T-helper 1 cell treated with Interleukin-12 subunit alpha and Interleukin-12 subunit beta and Interleukin-4 antibody, amounts not matched to agents 30 ng/mL and 1 ng/mL, for 36 hours (primary cell): ENCODE results near the gene ACLY. TPM values are rescaled to one million over a fixed set of nuclear protein-coding genes. Genes with fewer than 3 reads are reported as not detected.

Source experiments
- intact Hi-C: fragments of 100-400 bp; cut with micrococcal nuclease; formaldehyde crosslinking; loops from one replicate; pipeline ENCODE4 v1.15.1; 2024
- total RNA-seq: library from RNA; stranded (reverse); gene quantifications from 2 replicates; pipeline ENCODE4 v1.2.3, GENCODE V29; 2022

ACLY gene
- total RNA-seq, 1 donor from 2014 or later = 165 TPM

DNA sequence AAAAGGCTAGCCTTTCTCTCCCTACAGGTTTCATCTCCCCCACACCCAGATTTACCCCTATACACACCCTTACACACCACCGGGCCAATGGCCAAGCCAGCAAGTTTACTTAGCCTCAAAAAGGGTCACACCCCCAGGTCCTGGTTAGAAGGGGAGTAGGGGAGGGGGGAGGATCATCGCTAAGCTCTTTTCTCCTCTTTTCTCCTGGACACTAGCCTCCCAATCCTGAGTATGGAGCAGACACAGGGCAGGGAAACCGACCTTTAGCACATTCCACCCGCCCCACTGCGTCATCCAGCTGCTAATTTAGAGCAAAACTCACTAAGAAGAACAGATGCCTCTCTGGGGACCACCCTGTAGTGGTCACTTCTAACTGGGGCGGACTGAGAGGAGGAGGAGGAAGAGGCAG lies 4.4 kb downstream of the ACLY start:
- intact Hi-C loops = no loop called here

DNA sequence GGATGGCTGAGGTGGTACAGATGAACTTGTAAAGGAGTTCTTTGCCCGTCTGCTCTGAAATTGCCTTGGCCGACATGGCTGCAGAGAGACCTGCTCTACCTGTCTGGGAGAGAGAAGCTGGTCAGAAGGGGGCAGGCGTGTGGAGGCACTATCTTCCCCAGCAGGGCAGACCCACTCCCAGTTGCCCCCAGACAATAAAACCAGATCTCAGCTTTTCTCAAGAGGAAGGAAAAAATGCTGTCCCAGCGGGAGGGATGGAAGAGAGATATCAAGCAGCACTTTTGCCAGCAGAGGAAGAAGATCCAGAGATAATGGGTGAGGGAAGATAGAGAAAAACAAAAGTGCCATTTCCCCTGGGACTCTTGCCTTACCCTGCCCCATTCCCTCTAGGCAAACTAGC lies 5.0 kb downstream of the ACLY start:
- intact Hi-C loops = no loop called here

DNA sequence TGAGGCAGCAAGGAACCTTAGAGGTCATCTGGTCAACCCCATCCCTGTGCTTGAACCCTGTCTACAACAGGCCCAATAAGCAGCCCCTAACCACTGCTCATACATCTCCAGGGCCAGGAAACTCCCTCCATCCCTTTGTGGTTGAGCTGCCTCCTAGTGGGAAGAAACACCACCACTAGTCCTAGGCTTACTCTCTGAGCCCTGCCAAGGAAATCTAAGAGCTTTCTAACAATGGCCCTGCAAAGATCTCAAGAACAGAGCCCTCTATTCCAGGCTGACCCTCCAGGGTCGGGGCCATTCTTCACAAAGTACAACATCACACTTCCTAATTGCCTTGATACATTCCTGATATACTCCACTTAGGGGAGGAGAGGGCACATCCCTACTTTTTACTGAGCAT lies 5.8 kb downstream of the ACLY start:
- intact Hi-C loops = no loop called here

DNA sequence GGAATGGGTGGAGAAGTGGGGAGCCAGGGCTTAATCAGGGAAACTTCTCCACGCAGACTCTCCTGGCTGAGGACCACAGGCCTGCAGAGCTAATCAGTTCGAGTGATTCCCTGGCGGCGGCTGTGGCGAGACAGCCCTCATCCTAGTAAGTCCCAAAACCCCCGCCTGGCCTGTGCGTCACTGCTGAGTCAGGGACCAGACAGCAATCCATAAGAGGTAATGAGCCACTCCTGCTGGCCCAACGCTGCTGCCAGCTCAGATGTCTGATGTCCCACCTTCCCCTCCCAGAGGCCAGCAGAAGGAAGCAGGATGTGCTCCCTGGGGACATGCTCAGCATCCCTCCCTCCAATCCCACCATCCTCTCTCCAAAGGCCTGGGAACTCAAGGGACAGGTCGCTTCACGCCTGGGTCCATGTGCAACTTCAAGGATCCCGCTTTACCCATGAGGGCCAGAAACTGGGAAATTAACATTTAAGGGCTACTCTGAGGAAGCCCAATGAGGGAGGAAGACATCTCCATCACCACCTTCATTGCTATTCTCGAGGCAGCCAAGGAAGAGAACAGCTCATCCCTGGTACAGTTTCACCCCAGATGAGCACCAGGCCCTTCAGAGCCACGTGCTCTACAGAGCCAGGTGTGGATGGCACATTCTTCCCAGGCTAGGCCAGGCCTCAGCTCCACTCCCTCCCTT lies 7.9 kb downstream of the ACLY start:
- intact Hi-C loops = no loop called here

DNA sequence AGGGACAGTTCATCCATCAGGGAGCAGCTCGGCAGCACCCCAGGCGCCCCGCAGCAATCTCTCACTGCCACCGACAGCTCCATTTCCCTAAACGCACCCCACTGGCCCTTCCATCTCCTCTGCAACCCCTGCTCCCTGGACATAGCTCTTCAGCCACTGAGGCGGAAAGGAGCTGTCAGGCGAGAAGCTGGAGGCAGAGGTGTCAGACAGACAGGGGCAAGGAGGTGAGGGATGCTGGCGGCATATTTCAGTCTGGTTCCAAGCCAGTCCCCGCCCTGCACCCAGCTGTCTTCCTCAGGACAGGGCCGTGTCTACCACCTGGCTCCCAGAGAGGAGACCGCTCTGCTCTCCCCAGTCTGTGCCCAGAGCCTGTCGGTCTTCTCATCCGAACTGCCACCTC lies 9.7 kb downstream of the ACLY start:
- intact Hi-C loops = no loop called here

DNA sequence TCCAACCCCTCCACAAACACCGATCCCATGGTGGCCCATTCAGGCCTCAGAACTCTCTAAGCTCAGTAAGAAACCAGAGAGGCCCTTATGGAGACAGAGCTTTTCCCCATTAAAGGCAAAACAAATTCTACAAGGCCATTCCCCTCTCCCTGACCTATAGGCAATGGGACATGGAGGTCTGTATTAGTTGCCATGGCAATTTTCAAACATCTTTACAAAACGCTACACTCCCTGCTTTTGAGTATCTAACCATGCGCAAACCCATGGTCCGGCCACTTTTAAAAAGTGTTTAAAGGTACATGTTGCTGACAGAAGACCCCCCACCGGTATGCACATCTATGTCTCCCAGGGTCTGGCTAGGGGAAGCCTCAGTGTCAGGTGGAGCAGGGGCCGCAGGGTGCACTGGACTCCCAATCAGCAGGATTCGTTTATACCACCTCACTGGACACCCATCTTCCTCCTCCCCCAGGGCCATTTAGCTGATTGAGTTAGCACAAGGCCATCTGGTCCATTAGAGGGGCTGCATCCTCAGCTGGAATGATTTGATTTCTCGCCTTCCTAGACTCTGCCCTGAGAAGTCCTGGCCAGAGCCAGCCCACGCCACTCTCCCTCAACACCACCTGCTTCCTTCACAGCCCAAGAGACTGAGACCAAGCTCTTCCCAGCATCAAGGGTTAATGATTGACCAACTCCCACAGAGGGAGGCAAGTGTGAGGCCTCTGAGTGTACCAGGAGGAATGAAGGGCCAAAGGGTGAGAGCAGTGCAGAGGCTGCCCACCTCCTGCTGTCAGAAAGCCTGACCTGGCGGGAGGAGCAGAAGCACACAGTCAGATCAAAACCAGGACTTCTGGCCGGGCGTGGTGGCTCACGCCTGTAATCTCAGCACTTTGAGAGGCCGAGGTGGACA lies 10.9 kb downstream of the ACLY start:
- intact Hi-C loops = no loop called here

DNA sequence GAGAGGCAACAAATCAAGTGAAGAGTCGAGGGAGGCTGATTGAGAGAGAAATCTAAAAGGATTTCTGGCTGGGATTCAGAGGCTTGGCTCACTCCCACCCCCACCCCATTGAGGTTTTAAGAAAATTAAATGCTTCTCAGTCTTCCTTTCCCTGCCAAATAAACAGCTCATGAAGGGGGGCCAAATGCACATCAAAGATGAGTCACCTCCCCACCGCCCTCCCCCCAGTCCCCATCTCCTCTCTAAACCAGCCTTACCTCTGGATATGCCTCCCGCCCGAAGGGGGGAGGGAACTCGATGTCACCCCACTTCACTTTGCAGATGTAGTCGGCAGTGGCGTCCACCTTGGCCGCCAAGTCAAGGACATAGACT lies 11.6 kb downstream of the ACLY start:
- intact Hi-C loops = no loop called here

DNA sequence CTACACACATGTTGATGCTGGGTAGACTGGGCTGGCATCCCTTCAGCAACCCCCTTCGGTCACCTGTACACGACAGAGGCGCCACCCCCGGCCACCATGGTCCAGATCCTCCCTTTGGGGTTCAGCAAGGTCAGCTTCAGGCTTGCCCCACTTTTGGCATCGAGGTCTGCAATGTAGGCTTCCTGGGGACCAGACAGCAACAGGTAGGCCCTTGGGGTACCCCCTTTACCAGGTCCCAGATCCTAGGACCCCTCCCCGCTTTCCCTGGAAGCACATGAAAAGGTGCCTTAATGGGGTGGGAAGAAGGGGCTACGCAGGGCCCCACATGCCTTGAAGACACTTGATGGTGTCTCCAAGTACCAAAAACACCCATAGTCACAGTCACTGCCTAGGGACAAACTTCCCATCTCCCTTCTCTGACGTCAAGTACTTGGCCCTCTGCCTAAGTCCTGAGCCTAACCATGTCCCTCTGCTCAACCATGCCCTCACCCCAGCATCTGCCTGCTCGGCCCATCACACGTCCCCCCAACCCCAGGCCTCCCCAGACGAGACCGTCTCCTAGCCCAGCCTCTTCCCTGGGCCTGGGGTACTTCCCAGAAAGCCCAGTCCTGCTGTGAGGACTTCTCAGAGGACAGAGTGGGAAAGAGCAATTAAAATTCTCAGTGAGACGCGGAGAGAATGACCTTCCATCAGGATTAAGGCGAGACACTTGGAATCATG lies 12.1 kb downstream of the ACLY start:
- intact Hi-C loops = no loop called here

DNA sequence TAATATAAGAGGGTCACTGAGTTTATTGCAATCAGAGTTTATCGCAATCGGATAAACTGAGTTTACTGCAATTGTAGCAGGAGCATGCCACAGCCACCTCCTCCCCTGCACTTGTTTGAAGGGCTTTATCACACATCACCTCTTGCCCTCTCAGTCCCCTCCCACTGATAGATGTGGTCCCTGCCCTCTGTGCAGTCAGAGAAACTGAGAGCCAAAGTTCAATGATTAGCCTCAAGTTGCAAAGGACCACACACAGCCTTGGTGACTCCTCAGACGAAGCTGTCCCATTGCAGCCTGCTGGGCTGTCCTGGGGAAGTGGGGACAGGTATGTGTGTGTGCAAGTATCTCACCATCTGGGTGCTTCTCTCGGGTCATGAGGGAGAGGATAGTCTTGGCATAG lies 13.6 kb downstream of the ACLY start:
- intact Hi-C loops = no loop called here

DNA sequence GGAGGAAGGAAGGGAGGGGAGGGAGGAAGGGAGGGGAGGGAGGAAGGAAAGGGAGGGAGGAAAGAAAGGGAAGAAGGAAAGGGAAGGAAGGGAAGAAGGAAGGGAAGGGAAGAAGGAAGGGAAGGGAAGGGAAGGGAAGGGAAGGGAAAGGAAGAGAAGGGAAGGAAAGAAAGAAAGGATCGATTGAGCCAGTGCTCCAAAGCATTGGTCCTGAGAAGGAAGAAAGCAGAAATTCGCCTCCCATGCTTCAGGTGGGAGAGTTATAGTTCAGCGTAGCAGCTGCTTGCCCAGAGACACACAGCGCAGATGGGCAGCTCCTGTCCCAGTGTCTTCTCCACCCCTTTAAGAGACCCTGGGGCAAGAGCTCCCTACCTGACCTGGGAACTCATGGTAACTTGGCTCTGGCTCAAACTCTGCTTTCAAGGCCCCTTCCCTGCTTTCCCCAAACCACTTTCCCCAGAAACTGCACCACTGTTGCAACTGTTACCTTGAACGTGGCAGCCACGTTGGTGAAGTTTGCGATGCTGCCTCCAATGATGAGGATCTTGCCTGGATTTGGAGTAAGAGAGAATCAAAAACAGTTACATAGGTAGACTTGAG lies 14.4 kb downstream of the ACLY start:
- intact Hi-C loops = no loop called here

DNA sequence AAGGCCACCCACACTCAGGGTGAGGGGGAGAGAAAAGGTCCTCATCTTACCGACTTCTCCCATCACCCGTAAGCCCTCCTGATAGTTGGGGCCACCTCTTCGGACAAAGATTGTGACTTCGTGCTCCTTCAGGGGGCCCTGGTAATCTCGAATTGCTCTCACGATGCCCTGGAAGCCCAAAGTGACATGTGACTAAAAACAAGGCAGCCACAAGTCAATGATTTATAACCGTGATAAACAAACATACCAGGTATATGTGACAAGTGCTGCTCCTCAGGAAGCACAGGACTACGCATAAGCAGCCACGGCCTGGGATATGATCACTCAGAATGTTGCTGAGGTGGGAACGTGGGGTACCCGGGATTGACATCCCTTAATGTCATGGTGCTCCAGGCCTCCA lies 17.1 kb downstream of the ACLY start:
- intact Hi-C loops = no loop called here

DNA sequence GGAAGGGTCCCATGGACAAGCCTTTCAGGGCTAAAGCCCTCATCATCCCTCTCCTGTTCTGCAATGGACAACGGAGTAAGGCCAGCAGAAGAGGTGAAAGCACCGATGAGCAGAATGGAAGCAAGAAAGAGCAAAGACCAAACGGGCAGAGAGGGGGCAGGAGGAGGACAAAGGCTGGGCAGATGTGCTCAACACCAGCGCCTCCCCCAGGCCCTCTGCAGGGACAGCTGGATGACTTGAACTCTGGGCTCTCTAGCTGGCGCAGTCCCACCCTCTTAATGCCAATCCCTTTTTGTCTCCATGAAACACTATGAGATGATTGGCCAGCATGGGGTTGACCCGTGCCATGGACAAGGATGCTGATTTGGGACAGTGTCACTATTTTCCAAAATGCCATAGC lies 22.0 kb downstream of the ACLY start:
- intact Hi-C loops = no loop called here

DNA sequence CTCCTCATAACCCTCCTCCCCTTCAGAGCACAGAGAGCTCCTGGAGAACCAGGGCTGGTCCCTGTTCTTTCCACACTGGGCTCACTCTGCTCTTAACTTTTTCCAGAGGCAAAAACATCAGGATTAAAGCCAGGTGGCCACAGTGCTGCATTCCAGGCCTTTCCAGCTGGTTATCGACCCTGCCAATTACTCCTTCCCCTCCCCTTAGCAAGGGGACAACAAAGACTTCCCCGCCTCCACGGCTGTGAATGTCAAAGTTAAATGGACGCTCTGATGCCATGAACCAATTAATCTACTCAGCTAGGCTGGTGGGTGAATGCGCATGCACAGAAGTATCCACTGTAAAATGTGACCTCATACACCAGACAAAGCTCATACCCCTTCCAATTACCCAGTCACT lies 23.1 kb downstream of the ACLY start:
- intact Hi-C loops = no loop called here

DNA sequence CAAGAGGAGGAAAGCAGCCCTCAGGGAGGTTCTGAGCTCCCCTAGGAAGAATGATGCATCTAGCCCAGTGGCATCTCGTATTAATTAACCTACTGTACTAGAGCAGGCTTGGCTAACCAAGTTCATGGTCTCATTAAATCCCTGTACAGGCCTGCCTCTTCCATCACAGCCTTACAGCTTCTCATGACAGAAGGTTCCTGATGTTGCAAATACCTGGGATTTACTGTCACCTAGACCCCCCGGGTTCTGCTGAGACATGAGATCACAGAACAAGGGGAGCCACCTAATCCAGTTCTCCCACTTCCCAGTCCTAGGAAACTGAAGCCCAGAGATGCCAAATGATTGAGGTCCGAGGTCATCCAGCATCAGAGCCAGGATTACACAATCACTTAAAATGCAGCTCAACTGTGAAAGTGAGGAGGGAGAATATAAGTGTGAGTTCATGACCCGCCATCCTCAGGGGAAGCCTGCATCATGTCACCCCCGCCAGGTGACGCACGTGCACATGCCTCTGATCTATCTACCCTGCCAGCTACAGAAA lies 23.9 kb downstream of the ACLY start:
- intact Hi-C loops = no loop called here

DNA sequence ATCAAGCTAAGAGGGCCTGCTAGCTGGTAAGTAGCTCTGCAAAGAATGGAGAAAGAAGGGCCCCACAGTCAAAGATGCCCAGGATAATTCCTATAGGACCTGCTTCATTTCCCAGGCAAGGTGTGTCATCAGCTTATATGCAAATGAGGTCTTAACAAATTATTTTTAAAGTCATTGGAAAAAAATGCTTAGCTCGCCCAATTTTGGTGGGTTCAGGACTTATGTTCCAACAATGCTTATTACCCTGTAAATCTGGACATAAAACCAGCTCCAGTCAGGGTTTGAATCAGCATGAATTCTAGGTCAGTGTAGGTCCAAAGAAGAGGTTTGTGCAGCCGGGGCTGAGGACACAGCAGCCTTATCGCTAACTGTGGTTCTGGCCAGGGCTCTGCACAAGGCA lies 25.4 kb downstream of the ACLY start:
- intact Hi-C loops = no loop called here

DNA sequence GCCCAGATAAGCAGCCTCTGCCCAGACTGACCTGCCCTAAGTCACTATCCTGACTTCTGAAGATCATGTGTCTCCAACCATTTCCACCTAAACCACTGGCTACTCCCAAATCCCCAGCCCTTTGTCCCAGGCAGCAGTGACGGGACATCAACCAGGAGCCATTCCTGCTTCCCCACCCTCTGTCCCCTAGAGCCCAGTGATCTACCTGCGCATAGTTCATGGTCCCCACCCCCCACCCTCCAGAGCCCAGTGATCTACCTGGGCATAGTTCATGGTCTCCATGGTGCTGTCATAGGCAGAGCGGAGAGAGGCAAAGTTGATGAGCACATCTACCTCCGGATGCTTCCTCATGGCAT lies 26.8 kb downstream of the ACLY start:
- intact Hi-C loops = no loop called here

DNA sequence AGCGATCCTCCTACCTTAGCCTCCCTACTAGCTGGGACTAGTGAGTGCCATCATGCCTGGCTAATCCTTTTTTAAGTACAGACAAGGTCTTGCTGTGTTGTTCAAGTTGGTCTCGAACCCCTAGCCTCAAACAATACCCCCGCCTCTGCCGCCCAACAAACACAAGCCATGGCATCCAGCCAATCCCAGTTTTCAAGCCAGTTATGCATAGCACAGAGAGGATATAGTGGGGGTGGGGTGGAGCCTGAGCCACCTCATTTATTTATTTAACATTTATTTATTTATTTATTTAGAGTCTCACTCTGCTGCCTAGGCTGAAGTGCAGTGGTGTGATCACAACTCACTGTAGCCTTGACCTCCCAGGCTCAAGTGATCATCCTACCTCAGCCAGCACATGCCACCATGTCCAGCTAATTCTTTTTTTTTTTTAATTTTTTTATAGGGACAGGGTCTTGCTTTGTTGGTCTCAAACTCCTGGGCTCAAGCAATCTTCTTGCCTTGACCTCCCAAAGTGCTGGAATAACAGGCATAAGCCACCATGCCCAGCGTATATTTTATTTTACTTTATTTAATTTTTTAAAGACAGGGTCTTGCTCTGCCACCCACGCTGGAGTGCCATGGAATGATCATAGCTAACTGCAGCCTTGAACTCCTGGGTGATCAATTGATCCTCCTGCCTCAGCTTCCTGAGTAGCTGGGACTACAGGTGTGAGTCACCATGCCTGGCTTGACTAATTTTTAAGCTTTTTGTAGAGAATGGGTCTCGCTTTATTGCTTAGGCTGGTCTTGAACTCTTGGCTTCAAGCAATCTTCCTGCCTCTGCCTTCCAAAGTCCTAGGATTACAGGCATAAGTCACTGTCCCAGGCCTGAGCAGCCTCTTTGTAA lies 27.4 kb downstream of the ACLY start:
- intact Hi-C loops = no loop called here

DNA sequence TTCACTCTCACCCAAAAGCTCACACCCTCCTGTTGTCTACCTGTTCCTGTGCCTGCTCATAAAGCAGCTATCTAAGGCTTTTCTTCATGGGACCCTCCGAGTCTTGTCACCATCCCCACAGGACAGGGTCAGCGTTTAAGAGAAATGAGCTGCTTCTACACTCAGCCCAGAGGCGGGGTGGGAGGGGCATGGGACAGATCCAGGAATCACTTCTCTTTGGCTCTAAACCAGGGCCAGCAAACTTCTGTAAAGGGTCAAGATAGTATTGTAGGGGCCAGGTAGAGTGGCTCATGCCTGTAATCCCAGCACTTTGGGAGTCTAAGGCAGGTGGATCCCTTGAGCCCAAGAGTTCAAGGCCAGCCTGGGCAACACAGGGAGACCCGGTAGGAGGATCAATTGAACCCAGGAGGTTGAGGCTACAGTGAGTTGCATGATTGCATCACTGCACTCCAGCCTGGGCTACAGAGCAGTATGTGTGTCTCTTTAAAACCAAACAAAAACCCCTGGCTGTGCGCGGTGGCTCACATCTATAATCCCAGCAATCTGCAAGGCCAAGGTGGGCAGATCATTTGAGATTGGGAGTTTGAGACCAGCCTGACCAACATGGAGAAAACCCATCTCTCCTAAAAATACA lies 30.3 kb downstream of the ACLY start:
- intact Hi-C loops = no loop called here

DNA sequence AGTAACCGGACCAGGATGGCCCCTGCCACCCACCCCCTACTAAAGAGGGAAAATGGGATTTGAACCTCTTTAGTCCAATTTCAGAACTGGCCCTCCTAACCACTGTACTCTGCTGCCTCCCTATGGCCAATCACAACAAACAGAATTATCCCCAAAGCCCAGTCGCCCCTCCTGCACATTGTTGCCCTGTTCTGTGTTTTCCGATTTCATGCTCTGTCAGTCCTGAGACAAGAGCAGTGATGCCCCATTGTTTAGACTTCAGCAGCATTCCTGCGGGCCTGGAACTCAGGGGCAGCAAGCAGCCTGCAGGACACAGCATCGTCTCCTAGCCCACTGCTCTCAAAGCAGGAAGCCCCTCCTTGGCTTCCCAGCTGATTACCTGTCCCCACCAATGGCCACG lies 33.0 kb downstream of the ACLY start:
- intact Hi-C loops = loop anchor here (1.0 kb wide), 1 partner anchor 147 kb away; no protein-coding TSS in a partner anchor

DNA sequence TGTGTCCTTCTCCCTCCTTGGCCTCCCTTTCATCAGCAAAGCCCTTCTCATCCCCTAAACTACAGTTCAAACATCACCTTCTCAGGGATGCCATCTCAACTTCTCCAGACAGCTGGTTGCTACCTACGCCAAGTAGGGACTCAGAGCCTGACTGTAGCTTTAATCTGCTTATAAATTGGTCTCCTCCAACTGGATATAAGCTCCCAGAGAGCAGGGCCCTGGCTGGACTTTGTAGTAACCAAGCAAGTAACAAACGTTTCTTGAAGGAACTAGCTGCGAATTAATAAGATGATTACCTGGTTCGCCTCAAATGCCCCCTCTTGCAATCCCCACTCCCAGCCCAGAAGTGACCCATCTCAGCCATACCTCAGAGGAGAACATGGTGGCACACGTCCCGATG lies 36.0 kb downstream of the ACLY start:
- intact Hi-C loops = no loop called here
